Measurements from ENCODE around the gene CDC73.

Gene CDC73

DNA sequence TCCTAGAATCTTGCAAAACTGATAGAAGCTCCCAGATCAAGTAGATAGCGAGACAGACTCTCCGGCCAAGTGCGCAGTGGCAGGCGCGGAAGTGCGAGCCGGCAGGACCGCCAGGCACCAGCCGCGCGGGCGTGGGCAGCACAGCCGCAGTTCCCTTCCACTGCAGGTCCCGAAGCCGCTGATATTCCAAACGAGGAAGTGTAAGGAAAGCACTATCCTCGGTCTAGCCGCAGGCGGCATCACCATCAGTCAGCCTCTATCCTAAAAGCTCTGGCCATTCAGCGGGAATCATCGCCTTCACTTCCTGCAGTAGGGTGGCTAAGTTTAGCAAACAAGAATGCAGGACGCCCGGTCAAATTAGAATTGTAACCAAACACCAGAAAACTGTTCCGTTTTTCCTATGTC lies 17.3 kb upstream of the CDC73 start:
- TF ChIP-seq FOXK2 (IDR thresholded peaks at IDR 0.05) (no peak), ZNF384 (IDR thresholded peaks at IDR 0.05) (no peak), CTBP1 (IDR thresholded peaks at IDR 0.05; ENCODE audit: borderline replicate concordance) (no peak), BHLHE40 (IDR thresholded peaks at IDR 0.05; ENCODE audit: borderline replicate concordance) (no peak), L3MBTL2 (conservative IDR thresholded peaks at IDR 0.05) (no peak), SUZ12 (IDR thresholded peaks at IDR 0.05) (no peak), LEF1 (IDR thresholded peaks at IDR 0.05; ENCODE audit: borderline replicate concordance) (no peak), HDGF (IDR thresholded peaks at IDR 0.05; ENCODE audit: borderline replicate concordance) (no peak), TARDBP (IDR thresholded peaks at IDR 0.05) (no peak), FOXM1 (IDR thresholded peaks at IDR 0.05; ENCODE audit: borderline replicate concordance) (no peak), ARNT (IDR thresholded peaks at IDR 0.05) (no peak), FOXA1 (IDR thresholded peaks at IDR 0.05) (no peak), NFRKB (IDR thresholded peaks at IDR 0.05) (no peak), ELF4 (IDR thresholded peaks at IDR 0.05) (no peak), SP1 (IDR thresholded peaks at IDR 0.05) (no peak)
- TF ChIP-seq, protein P1, sequence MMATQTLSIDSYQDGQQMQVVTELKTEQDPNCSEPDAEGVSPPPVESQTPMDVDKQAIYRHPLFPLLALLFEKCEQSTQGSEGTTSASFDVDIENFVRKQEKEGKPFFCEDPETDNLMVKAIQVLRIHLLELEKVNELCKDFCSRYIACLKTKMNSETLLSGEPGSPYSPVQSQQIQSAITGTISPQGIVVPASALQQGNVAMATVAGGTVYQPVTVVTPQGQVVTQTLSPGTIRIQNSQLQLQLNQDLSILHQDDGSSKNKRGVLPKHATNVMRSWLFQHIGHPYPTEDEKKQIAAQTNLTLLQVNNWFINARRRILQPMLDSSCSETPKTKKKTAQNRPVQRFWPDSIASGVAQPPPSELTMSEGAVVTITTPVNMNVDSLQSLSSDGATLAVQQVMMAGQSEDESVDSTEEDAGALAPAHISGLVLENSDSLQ (IDR thresholded peaks at IDR 0.05): no peak
- CTCF ChIA-PET: interaction anchor here (0.7 to 1.3 kb wide), 3 partner anchors 18 to 46 kb away, joined by 3 to 8 read pairs (median 3); no protein-coding TSS in a partner anchor
- peak; percentile 55 for DNase-seq (ENCODE audit: extremely low spot score)
- POLR2A ChIA-PET: interaction anchor here (0.8 to 2.8 kb wide), 8 partner anchors 11 to 47 kb away, joined by 3 to 40 read pairs (median 8); partner anchors contain the start of genes CDC73, RO60 and UCHL5

DNA sequence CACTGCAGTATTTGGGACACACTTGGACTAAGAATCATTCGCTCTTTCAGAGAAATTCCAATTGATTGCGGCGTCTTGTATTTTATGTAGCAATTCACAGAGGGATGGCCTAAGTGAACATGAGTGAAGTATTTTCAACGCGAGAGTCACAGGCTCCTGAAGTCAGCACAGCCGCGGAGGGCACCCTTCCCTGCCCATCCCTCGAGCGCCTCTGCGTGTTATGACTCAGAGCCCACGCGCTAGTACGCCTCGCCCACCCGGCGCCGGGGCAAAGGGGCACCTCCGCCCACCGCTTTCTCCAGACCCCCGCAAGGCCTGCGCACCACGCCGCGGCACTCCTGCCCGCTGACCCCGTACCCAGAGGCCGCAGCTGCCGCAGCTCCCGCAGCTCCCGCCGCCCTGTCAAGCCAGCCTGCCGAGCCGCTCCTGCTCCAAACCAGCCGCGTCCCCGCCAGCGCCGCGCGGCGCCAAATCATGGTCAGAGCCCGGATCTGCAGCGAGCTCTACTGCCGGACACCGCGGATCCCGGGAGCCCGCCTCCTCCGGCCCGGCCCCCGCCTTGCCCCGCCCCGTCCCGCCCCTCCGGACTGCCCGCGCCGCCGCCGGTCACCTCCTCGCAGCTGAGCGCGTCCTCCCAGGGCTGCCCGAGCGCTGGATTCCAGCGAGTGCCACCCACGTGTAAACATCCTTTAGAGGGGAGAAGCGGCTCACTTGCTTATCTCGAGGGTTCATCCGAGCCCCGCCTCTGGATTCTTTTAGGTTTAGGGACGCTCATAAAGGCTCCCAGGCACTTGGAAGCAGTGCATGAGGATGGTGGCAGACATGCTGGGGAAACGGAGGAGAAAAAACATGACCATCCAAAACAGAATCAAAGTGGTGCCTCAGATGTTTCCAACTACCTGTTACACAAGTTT lies 16.7 kb upstream of the CDC73 start, which contains the start of gene GLRX2:
GLRX2 (minus strand) TSS at position 508 of the 914 bp plus-strand sequence; CDS start at position 476, 32 bp downstream.
- peak; percentile 91 for DNase-seq (ENCODE audit: extremely low spot score)
- CTCF ChIA-PET: interaction anchor here (0.7 to 1.3 kb wide), 2 partner anchors 18 to 35 kb away, joined by 3 to 8 read pairs; no protein-coding TSS in a partner anchor
- POLR2A ChIA-PET: interaction anchor here (0.9 to 2.8 kb wide), 12 partner anchors 9 to 59 kb away, joined by 3 to 40 read pairs (median 6); partner anchors contain the start of genes CDC73, RO60 and UCHL5

DNA sequence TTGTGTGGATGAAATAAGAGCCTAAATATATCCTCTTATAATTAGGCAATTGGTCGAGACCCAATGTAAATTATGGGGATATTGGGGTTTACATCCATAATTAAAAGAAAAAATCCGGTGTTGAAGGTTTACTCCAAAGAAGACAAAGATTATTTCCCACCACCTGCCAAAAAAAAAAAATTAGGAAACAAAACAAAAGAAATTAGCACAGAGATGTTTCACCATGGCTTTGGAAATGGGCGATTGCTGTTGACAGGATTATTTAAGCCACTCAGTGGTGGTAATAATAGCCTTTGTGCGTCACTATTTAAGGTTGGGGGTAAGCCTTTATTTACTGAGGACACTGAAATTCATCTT lies 16.0 kb upstream of the CDC73 start:
- ChIA-PET CTCF (no interaction called here), POLR2A (interaction anchor here (0.9 to 2.8 kb wide), 11 partner anchors 8 to 60 kb away, joined by 3 to 40 read pairs (median 7); partner anchors contain the start of genes CDC73, RO60 and UCHL5)
- TF ChIP-seq ELF4 (IDR thresholded peaks at IDR 0.05): no peak
- TF ChIP-seq ZNF384 (IDR thresholded peaks at IDR 0.05): 0 out of 2 replicates have a peak, but pooled peaks have one; percentile 10
- DNase-seq (ENCODE audit: extremely low spot score): no peak

More for the DNA sequence above, 16.7 kb upstream of the CDC73 start, which contains the start of gene GLRX2:
- TF ChIP-seq, protein P1 (IDR thresholded peaks at IDR 0.05): no peak
- TF ChIP-seq TARDBP (IDR thresholded peaks at IDR 0.05) (no peak), ARNT (IDR thresholded peaks at IDR 0.05) (no peak), ZNF384 (IDR thresholded peaks at IDR 0.05) (no peak), NFRKB (IDR thresholded peaks at IDR 0.05) (no peak), BHLHE40 (IDR thresholded peaks at IDR 0.05; ENCODE audit: borderline replicate concordance) (no peak), L3MBTL2 (conservative IDR thresholded peaks at IDR 0.05) (peak; percentile 56), HDGF (IDR thresholded peaks at IDR 0.05; ENCODE audit: borderline replicate concordance) (0 out of 2 replicates have a peak, but pooled peaks have one; percentile 76), ELF4 (IDR thresholded peaks at IDR 0.05) (no peak), FOXK2 (IDR thresholded peaks at IDR 0.05) (no peak), FOXA1 (IDR thresholded peaks at IDR 0.05) (no peak), LEF1 (IDR thresholded peaks at IDR 0.05; ENCODE audit: borderline replicate concordance) (no peak)

DNA sequence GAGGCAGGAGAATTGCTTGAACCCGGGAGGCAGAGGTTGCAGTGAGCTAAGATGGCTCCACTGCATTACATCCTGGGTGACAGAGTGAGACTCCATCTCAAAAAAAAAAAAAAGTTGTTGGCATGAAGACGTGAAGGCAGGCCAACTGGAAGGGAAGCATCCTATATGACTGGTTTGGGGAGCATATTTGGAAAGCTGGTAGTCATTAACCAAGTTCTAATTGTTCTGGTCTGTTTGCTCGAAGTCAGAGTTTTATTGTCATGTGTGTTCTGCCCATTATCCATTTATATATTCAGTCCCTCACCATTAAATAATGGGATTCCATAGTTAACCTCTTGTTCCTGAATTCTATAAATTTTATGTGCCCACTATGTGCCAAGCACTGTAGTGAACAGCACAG lies 13.4 kb upstream of the CDC73 start:
- no peak for TF ChIP-seq NFRKB (IDR thresholded peaks at IDR 0.05)
- TF ChIP-seq ARNT (IDR thresholded peaks at IDR 0.05): no peak
- TF ChIP-seq BHLHE40 (IDR thresholded peaks at IDR 0.05; ENCODE audit: borderline replicate concordance): no peak
- TF ChIP-seq TARDBP (IDR thresholded peaks at IDR 0.05): no peak
- no peak for TF ChIP-seq ELF4 (IDR thresholded peaks at IDR 0.05)
- TF ChIP-seq FOXK2 (IDR thresholded peaks at IDR 0.05): no peak
- no peak for TF ChIP-seq SUZ12 (IDR thresholded peaks at IDR 0.05)
- TF ChIP-seq FOXM1 (IDR thresholded peaks at IDR 0.05; ENCODE audit: borderline replicate concordance): no peak
- TF ChIP-seq SP1 (IDR thresholded peaks at IDR 0.05): no peak
- no peak for TF ChIP-seq FOXA1 (IDR thresholded peaks at IDR 0.05)
- no peak for TF ChIP-seq ZNF384 (IDR thresholded peaks at IDR 0.05)
- no peak for TF ChIP-seq L3MBTL2 (conservative IDR thresholded peaks at IDR 0.05)
- TF ChIP-seq, protein P1 (IDR thresholded peaks at IDR 0.05): no peak
- no peak for TF ChIP-seq HDGF (IDR thresholded peaks at IDR 0.05; ENCODE audit: borderline replicate concordance)
- TF ChIP-seq LEF1 (IDR thresholded peaks at IDR 0.05; ENCODE audit: borderline replicate concordance): no peak
- POLR2A ChIA-PET: no interaction called here
- no peak for DNase-seq (ENCODE audit: extremely low spot score)
- CTCF ChIA-PET: no interaction called here

DNA sequence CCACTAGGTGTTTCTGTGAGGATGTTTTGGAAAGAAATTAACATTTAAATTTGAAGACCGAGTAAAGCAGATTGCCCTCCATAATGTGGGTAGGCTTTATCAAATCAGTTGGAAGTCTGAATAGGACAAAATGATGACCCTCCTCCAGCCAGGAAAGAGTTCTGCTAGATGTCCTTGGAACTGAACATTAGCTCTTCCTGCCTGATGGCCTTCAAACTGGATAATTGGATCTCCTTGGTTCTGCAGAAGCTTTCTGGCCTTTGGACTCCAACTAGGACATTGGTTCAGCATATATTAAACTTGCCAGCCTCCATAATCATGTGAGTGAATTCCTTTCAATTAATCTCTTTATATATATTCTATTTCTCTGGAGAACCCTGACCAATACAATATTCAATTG lies 12.2 kb upstream of the CDC73 start:
- no peak for DNase-seq (ENCODE audit: extremely low spot score)
- no peak for TF ChIP-seq ARNT (IDR thresholded peaks at IDR 0.05)
- TF ChIP-seq ZNF384 (IDR thresholded peaks at IDR 0.05): no peak
- CTCF ChIA-PET: no interaction called here
- POLR2A ChIA-PET: no interaction called here

DNA sequence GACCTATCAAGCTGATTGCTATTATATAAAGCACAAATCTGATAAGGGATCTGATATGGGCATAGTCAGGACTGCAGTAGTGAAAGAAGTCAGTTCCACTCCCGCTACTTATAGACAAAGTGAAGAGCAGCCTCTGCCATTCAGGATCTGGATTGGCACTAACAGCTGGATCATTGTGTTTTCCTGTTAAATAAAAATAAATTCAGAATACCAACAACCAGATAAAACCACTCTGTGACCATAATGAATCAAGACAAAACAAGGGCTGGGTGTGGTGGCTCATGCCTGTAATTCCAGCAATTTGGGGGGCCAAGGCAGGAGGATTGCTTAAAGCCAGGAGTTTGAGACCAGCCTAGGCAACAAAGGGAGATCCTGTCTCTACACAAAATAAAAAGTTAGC lies 11.6 kb upstream of the CDC73 start:
- TF ChIP-seq NFRKB (IDR thresholded peaks at IDR 0.05) (no peak), FOXM1 (IDR thresholded peaks at IDR 0.05; ENCODE audit: borderline replicate concordance) (no peak), SP1 (IDR thresholded peaks at IDR 0.05) (no peak), LEF1 (IDR thresholded peaks at IDR 0.05; ENCODE audit: borderline replicate concordance) (no peak), HDGF (IDR thresholded peaks at IDR 0.05; ENCODE audit: borderline replicate concordance) (no peak), SUZ12 (IDR thresholded peaks at IDR 0.05) (no peak), FOXA1 (IDR thresholded peaks at IDR 0.05) (no peak), TARDBP (IDR thresholded peaks at IDR 0.05) (no peak), FOXK2 (IDR thresholded peaks at IDR 0.05) (no peak), ARNT (IDR thresholded peaks at IDR 0.05) (no peak)
- TF ChIP-seq, protein P1 (IDR thresholded peaks at IDR 0.05): no peak
- POLR2A ChIA-PET: interaction anchor here (0.9 kb wide), 1 partner anchor 10 kb away, joined by 3 read pairs; no protein-coding TSS in a partner anchor
- no peak for DNase-seq (ENCODE audit: extremely low spot score)
- CTCF ChIA-PET: no interaction called here

Data from HEK293T (cell line).